Cardiac fibroblast (primary cell): ENCODE results near the gene JAKMIP3.

Experiments
- DNase-seq, 2 donors: peaks; one replicate each; pipeline versions ENCODE4 v3.0.0 to v3.0.0-alpha.2; 2010; ENCODE audit warnings: low read depth in 2 of 2
- H3K4me3 ChIP-seq, 2 donors: replicated peaks in 1 of 2; 1 replicate in 1 of 2; 2 replicates in 1 of 2; pipeline ENCODE4 v1.5.1; 2011; ENCODE audit warnings: low read depth in 2 of 2, low read length in 2 of 2, mild to moderate bottlenecking in 2 of 2, moderate library complexity in 1 of 2
- TF ChIP-seq, protein P1 (sequence below): IDR thresholded peaks from one replicate; pipeline ENCODE4 v1.5.1; 2011; ENCODE audit warnings: low read depth, mild to moderate bottlenecking, low read length, inconsistent platforms

Gene JAKMIP3

GRCh38 chr10:132065491-132066105, at the start of gene JAKMIP3:
JAKMIP3 (plus strand) TSS chr10:132065946; CDS start chr10:132104809, 38,863 bp downstream.
- peak; percentile 90 to 91 for DNase-seq
- TF ChIP-seq, protein P1, sequence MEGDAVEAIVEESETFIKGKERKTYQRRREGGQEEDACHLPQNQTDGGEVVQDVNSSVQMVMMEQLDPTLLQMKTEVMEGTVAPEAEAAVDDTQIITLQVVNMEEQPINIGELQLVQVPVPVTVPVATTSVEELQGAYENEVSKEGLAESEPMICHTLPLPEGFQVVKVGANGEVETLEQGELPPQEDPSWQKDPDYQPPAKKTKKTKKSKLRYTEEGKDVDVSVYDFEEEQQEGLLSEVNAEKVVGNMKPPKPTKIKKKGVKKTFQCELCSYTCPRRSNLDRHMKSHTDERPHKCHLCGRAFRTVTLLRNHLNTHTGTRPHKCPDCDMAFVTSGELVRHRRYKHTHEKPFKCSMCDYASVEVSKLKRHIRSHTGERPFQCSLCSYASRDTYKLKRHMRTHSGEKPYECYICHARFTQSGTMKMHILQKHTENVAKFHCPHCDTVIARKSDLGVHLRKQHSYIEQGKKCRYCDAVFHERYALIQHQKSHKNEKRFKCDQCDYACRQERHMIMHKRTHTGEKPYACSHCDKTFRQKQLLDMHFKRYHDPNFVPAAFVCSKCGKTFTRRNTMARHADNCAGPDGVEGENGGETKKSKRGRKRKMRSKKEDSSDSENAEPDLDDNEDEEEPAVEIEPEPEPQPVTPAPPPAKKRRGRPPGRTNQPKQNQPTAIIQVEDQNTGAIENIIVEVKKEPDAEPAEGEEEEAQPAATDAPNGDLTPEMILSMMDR, result no peak
- H3K4me3 ChIP-seq, result peak within 1 kb of the TSS; percentile 48 to 55

- no peak overlapping the region for H3K4me3 ChIP-seq
- no peak for DNase-seq
- TF ChIP-seq, protein P1, result no peak
Measured at GRCh38 chr10:132016514-132016913, 49.2 kb upstream of the JAKMIP3 start.

DNA sequence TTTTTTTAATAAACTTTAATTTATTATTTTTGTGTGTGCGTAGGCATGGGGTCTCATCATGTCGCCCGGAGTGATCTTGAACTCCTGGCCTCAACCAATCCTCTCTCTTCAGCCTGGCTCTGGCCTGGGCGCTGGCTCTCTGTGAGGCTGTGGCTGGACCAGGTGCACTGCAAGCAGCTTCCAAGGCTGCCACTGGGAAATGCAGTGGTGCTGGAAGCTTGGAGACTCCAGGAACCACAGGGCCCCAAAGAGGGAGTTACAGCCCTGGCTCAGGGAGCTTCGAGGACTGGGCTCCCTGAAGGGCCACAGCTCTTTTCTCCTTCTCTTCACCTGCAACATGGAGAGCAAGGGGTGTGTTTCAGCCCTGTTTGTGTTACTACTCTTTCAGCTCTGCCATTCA, 47.3 kb upstream of the JAKMIP3 start:
- DNase-seq, result no peak
- H3K4me3 ChIP-seq, result no peak overlapping the region
- TF ChIP-seq, protein P1, result no peak

- TF ChIP-seq, protein P1, result no peak
- no peak for DNase-seq
Measured at GRCh38 chr10:132019366-132019765, 46.4 kb upstream of the JAKMIP3 start.

DNA sequence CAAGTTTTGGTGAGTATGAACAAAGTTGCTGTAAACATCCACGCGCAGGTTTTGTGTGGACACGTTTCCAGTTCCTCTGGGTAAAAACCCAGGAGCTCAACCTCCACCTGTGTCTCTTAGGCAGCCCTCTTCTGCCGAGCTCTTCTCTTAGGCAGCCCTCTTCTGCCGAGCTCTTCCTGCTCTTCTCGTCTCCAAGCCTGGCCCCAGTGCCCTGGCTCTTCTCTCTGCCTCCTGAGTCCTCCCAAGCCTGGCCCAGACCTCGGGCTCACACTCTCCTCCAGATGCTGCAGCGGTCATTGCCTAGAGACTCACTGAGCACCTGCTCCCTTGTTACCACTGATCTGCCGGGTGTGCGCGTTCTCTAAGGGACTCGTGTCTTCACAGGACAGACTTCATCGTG, 45.3 kb upstream of the JAKMIP3 start:
- no peak for DNase-seq
- TF ChIP-seq, protein P1, result no peak
- no peak overlapping the region for H3K4me3 ChIP-seq

More at GRCh38 chr10:132019366-132019765, 46.4 kb upstream of the JAKMIP3 start:
- H3K4me3 ChIP-seq, result no peak overlapping the region

GRCh38 chr10:132021046-132021445, 44.7 kb upstream of the JAKMIP3 start:
- no peak for DNase-seq
- H3K4me3 ChIP-seq, result no peak overlapping the region
- TF ChIP-seq, protein P1, result no peak
